ENCODE results near the gene MB21D2.

DNA sequence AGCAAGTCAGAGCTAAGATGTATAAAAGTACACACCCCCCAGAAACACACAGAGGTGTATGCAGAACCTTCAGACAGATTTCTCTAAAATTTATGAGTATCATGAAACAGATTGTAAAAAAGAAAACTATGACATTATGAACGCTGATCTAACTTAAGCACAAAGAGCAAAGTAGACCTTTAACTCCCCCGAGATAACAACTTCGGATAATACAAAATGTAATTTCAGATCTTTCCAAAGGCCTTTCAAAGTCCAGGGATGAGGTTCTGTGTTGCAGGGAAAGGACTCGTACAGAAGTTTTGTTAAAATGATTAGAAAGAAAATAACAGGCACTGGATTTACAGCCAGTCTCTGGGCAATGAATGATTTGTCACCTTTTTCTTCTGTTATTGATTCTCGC is 97.5 kb downstream of the MB21D2 start:
- TF ChIP-seq, protein P1, sequence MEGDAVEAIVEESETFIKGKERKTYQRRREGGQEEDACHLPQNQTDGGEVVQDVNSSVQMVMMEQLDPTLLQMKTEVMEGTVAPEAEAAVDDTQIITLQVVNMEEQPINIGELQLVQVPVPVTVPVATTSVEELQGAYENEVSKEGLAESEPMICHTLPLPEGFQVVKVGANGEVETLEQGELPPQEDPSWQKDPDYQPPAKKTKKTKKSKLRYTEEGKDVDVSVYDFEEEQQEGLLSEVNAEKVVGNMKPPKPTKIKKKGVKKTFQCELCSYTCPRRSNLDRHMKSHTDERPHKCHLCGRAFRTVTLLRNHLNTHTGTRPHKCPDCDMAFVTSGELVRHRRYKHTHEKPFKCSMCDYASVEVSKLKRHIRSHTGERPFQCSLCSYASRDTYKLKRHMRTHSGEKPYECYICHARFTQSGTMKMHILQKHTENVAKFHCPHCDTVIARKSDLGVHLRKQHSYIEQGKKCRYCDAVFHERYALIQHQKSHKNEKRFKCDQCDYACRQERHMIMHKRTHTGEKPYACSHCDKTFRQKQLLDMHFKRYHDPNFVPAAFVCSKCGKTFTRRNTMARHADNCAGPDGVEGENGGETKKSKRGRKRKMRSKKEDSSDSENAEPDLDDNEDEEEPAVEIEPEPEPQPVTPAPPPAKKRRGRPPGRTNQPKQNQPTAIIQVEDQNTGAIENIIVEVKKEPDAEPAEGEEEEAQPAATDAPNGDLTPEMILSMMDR (IDR thresholded peaks at IDR 0.05 in 4 of 5, conservative IDR thresholded peaks at IDR 0.05 in 1 of 5), result no peak
- no peak for TF ChIP-seq POLR2A (IDR thresholded peaks at IDR 0.05)

Data from gastrocnemius medialis (tissue), 4 donors.